Mucosa of stomach (tissue), 1 donor: ENCODE measurements around the gene ZDHHC13.
"Not testable (repeated sequence)": the region's sequence is repeated elsewhere in the genome, so short reads cannot be mapped to it uniquely, and the experiment has no call there.

Experiments used
- H3K27me3 ChIP-seq: one replicate; pipeline ENCODE4 v1.7.0; 2013; ENCODE audit warnings: mild to moderate bottlenecking, low read length; ENCODE audit not compliant: control insufficient read depth, insufficient read depth
- H3K36me3 ChIP-seq: one replicate; pipeline ENCODE4 v1.7.0; 2013; ENCODE audit warnings: low read length; ENCODE audit not compliant: control insufficient read depth, insufficient read depth
- H3K4me1 ChIP-seq: one replicate; pipeline ENCODE4 v1.7.0; 2013; ENCODE audit warnings: mild to moderate bottlenecking, low read length; ENCODE audit not compliant: control insufficient read depth, insufficient read depth
- H3K4me3 ChIP-seq: one replicate; pipeline ENCODE4 v1.7.0; 2013; ENCODE audit warnings: low read length
- H3K9ac ChIP-seq: one replicate; pipeline ENCODE4 v1.7.0; 2013; ENCODE audit warnings: mild to moderate bottlenecking, low read length, moderate library complexity
- H3K9me3 ChIP-seq: one replicate; pipeline ENCODE4 v1.7.0; 2013; ENCODE audit warnings: mild to moderate bottlenecking, low read length, moderate library complexity; ENCODE audit not compliant: control insufficient read depth
- donor health status: Pancreatic carcinoma.

Gene ZDHHC13

GRCh38 chr11:19102521-19102900 is 14.5 kb upstream of the ZDHHC13 start:
- no peak overlapping the region for H3K9ac ChIP-seq
- no peak overlapping the region for H3K4me3 ChIP-seq
- H3K4me1 ChIP-seq = no peaks in the 10 kb centered on the region
- H3K27me3 ChIP-seq = no peaks in the 10 kb centered on the region
- H3K9me3 ChIP-seq = no peaks in the 10 kb centered on the region
- H3K36me3 ChIP-seq = no peaks in the 10 kb centered on the region

- Histone ChIP-seq H3K4me3 (no peak overlapping the region), H3K9me3 (no peaks in the 10 kb centered on the region), H3K9ac (no peak overlapping the region), H3K36me3 (no peaks in the 10 kb centered on the region), H3K27me3 (no peaks in the 10 kb centered on the region), H3K4me1 (no peaks in the 10 kb centered on the region)
Observed at GRCh38 chr11:19105011-19105410, 12.0 kb upstream of the ZDHHC13 start.

- Histone ChIP-seq H3K4me1 (no peaks in the 10 kb centered on the region), H3K9ac (no peak overlapping the region)
Observed at GRCh38 chr11:19107125-19107524, 9.8 kb upstream of the ZDHHC13 start.

GRCh38 chr11:19110295-19110694 is 6.7 kb upstream of the ZDHHC13 start:
- no peaks in the 10 kb centered on the region for H3K36me3 ChIP-seq
- H3K9ac ChIP-seq = no peak overlapping the region
- no peaks in the 10 kb centered on the region for H3K9me3 ChIP-seq
- H3K27me3 ChIP-seq = no peaks in the 10 kb centered on the region
- no peak overlapping the region for H3K4me3 ChIP-seq
- no peaks in the 10 kb centered on the region for H3K4me1 ChIP-seq

More at GRCh38 chr11:19107125-19107524, 9.8 kb upstream of the ZDHHC13 start:
- Histone ChIP-seq H3K9me3 (no peaks in the 10 kb centered on the region), H3K36me3 (no peaks in the 10 kb centered on the region), H3K27me3 (no peaks in the 10 kb centered on the region), H3K4me3 (no peak overlapping the region)

- Histone ChIP-seq H3K27me3 (no peaks in the 10 kb centered on the region), H3K36me3 (no peaks in the 10 kb centered on the region), H3K9ac (no peak overlapping the region), H3K9me3 (no peaks in the 10 kb centered on the region), H3K4me1 (peaks cover 4% of the 10 kb centered on the region), H3K4me3 (no peak overlapping the region)
Observed at GRCh38 chr11:19111809-19112208, 5.2 kb upstream of the ZDHHC13 start.

GRCh38 chr11:19116276-19116970 is 545 bp upstream of the ZDHHC13 start:
- Histone ChIP-seq H3K36me3 (no peaks in the 10 kb centered on the region), H3K4me1 (peaks cover 29% of the 10 kb centered on the region), H3K27me3 (no peaks in the 10 kb centered on the region), H3K9ac (peak overlapping the region; percentile 95), H3K9me3 (no peaks in the 10 kb centered on the region), H3K4me3 (no peak overlapping the region)

GRCh38 chr11:19117760-19118097 is 761 bp downstream of the ZDHHC13 start:
- H3K9ac ChIP-seq = peak overlapping the region; percentile 95
- H3K27me3 ChIP-seq = no peaks in the 10 kb centered on the region
- no peaks in the 10 kb centered on the region for H3K36me3 ChIP-seq
- H3K9me3 ChIP-seq = no peaks in the 10 kb centered on the region
- H3K4me1 ChIP-seq = peaks cover 35% of the 10 kb centered on the region
- peak overlapping the region; percentile 69 for H3K4me3 ChIP-seq

- Histone ChIP-seq H3K4me3 (no peak overlapping the region), H3K36me3 (no peaks in the 10 kb centered on the region), H3K27me3 (no peaks in the 10 kb centered on the region), H3K9ac (no peak overlapping the region), H3K4me1 (peaks cover 31% of the 10 kb centered on the region), H3K9me3 (no peaks in the 10 kb centered on the region)
Observed at GRCh38 chr11:19121646-19122045, 4.7 kb downstream of the ZDHHC13 start.

GRCh38 chr11:19122960-19123615 is 6.1 kb downstream of the ZDHHC13 start:
- Histone ChIP-seq H3K9ac (no peak overlapping the region), H3K9me3 (no peaks in the 10 kb centered on the region), H3K4me3 (no peak overlapping the region), H3K4me1 (peaks cover 26% of the 10 kb centered on the region), H3K36me3 (no peaks in the 10 kb centered on the region), H3K27me3 (no peaks in the 10 kb centered on the region)

GRCh38 chr11:19126562-19127325 is 9.8 kb downstream of the ZDHHC13 start:
- H3K9ac ChIP-seq, H3K4me1 ChIP-seq, H3K9me3 ChIP-seq, H3K4me3 ChIP-seq, H3K27me3 ChIP-seq, H3K36me3 ChIP-seq: not testable (repeated sequence)

- Histone ChIP-seq H3K4me1 (no peaks in the 10 kb centered on the region), H3K27me3 (no peaks in the 10 kb centered on the region), H3K9ac (no peak overlapping the region), H3K36me3 (no peaks in the 10 kb centered on the region), H3K9me3 (no peaks in the 10 kb centered on the region), H3K4me3 (no peak overlapping the region)
Observed at GRCh38 chr11:19134004-19134403, 17.0 kb downstream of the ZDHHC13 start.

GRCh38 chr11:19136884-19137283 is 19.9 kb downstream of the ZDHHC13 start:
- not testable (repeated sequence) for H3K36me3 ChIP-seq, H3K4me1 ChIP-seq, H3K9ac ChIP-seq, H3K9me3 ChIP-seq, H3K4me3 ChIP-seq, H3K27me3 ChIP-seq
